DOHH2 (cell line): Measurements from ENCODE around the gene ANKRD16.

Source experiments
- CTCF ChIP-seq: fragments of 200-600 bp; sonication (generic); IDR thresholded peaks from one replicate; pipeline ENCODE4 v1.5.1; 2014; ENCODE audit warnings: antibody characterized with exemption, mild to moderate bottlenecking, low read depth, low read length; ENCODE audit not compliant: poor library complexity, severe bottlenecking
- EZH2phosphoT487 ChIP-seq: fragments of 200-600 bp; sonication (generic); IDR thresholded peaks from 2 replicates; pipeline ENCODE4 v1.6.1; 2017; ENCODE audit warnings: borderline replicate concordance, mild to moderate bottlenecking, antibody characterized with exemption, low read length, moderate library complexity, mixed read lengths

- TF ChIP-seq CTCF = no peak
- TF ChIP-seq EZH2phosphoT487 = no peak
Observed at GRCh38 chr10:5905854-5906507, 16.3 kb upstream of the ANKRD16 start.
